IPS-NIHi7 (cell line): ENCODE results near the gene CHD6.

Experiments
- DNase-seq: peaks from one replicate; pipeline ENCODE4 v3.0.0; 2012; ENCODE audit warnings: mixed read lengths; ENCODE audit errors: extremely low spot score

Gene CHD6, protein sequence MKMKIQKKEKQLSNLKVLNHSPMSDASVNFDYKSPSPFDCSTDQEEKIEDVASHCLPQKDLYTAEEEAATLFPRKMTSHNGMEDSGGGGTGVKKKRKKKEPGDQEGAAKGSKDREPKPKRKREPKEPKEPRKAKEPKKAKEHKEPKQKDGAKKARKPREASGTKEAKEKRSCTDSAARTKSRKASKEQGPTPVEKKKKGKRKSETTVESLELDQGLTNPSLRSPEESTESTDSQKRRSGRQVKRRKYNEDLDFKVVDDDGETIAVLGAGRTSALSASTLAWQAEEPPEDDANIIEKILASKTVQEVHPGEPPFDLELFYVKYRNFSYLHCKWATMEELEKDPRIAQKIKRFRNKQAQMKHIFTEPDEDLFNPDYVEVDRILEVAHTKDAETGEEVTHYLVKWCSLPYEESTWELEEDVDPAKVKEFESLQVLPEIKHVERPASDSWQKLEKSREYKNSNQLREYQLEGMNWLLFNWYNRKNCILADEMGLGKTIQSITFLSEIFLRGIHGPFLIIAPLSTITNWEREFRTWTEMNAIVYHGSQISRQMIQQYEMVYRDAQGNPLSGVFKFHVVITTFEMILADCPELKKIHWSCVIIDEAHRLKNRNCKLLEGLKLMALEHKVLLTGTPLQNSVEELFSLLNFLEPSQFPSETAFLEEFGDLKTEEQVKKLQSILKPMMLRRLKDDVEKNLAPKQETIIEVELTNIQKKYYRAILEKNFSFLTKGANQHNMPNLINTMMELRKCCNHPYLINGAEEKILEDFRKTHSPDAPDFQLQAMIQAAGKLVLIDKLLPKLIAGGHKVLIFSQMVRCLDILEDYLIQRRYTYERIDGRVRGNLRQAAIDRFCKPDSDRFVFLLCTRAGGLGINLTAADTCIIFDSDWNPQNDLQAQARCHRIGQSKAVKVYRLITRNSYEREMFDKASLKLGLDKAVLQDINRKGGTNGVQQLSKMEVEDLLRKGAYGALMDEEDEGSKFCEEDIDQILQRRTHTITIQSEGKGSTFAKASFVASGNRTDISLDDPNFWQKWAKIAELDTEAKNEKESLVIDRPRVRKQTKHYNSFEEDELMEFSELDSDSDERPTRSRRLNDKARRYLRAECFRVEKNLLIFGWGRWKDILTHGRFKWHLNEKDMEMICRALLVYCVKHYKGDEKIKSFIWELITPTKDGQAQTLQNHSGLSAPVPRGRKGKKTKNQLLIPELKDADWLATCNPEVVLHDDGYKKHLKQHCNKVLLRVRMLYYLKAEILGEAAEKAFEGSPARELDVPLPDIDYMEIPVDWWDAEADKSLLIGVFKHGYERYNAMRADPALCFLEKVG (N-terminal part only)

DNA sequence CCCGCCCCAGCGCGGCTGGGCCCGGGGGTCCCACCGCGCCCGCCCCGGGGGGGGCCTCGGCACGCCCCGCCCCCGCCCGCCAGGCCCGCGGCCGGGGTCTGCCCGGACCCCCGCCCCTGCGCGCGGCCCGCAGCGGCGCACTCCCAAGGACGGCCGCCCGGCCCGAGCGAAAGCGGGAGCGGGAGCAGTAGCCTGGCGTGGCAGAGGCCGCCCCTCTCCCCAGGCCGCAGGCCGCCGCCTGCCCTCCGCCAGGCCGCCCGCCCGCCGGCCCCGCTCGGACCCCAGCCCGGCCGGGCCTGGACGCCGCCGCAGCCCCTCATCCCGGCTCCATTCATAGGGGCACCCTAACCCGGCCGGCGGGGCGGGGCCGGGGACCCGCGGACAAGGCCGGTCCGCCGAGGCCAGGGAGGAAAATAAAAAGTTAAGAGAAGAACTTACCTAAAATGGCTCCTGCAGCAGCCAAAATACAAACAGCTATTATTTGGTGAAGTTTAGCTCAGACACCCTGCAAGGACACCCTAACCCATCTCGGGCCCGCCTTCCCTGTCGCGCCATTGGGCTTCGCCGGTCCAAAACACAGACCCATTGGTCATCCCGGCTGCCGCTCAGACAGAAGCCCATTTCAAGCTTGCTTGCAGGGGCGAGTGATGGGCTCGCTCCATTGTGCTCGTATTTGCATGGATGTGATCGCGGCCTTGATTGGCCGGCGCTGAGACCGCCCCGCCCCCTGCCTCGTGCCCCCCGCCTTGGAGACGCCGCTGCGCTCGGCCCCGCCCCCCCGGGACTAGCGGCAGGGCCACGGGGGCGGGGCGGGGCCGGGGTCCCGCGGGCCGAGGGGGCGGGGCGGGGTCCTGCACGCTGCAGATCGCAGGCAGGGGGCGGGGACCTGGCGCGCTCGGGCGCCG lies at the start of gene CHD6:
Gene CHD6, minus strand, starts transcription at position 476 of the 905 bp plus-strand sequence. CDS start 67,040 bp downstream, outside the sequence.
- DNase-seq, result peak; percentile 96

DNA sequence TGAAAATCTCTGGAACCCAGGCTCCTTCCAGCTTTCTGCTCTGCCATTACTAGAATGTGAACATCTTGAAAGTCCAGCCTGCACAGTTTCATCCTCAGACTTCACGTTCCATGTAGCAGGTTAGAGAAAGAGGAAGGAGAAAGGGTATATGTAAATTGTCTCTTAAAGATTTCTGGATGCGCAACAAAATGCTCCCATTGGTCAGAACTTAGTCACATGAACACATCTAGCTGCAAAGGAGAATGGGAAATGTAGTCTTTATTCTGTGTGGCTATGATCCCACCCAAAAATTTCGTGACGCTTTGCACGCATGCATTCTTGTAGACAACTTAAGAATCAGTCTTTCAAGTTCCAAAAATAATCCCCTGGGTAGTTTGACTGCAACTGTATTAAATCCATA lies 46.4 kb upstream of the CHD6 start:
- DNase-seq, result no peak

DNA sequence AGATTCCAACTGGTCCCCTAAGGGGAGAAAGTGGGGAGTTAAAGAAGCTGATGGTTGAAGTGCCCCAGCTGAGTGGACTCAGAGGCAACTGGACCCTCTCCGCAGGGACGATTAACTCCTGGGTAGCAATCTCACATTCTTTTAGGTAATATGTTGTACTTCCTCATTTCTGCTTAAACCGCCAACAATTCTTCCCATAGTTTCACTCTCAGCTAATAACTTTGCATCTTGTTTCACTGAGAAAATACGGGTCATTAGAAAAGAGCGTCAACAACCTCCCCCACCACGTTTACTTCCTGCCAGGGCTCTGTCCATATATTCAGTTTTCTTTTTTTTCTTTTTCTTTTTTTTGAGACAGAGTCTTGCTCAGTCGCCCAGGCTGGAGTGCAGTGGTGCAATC lies 39.5 kb upstream of the CHD6 start:
- no peak for DNase-seq

DNA sequence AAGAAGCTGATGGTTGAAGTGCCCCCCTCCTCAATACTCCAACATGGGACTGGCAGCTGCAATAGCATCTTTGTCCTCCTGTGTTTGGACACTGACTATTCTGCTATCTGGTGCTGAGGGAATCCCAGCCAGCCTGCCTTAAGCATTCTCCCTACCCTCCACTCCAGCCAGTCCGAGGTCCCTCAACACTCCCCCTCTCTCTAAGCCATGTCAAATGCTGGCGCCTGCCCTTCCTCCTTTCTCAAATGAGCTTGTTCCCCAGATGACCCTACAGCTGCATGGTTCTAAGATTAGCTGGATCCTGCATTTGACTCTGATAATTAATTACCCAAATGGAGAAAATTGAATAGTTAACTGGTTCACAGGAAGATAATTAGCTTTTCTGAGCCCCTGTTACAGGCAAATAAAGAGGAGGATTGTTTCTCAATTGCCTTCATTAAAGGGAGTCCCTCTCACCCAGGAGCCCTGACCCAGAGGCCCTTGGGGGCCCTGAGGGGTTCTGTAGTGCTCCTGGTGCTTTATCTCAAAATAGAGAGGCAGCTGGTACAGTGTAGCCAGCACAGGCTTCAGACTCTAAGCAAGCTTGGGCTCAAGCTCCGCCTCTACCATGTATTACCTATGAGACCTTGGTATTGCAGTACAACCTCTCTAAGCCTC lies 37.9 kb upstream of the CHD6 start:
- no peak for DNase-seq

DNA sequence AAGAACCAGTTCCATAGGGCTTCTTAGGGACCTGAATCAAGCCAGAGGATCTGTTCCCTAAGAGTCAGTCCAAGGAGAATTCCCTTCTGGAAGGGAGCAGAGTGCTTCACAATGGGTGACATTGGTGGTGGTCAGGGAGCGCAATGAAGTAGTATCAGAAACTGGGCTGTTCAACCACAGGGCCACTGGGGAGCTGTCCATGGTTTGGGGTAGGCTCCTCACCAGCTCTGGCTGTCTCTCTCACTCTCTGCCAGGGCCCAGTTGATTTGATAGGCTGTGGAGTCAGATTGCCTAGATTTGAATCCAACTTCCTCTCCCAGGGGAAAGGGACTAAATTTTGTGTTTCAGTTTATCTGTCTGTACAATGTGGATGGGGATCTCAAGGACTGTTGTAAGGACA lies 36.7 kb upstream of the CHD6 start:
- peak; percentile 79 for DNase-seq

DNA sequence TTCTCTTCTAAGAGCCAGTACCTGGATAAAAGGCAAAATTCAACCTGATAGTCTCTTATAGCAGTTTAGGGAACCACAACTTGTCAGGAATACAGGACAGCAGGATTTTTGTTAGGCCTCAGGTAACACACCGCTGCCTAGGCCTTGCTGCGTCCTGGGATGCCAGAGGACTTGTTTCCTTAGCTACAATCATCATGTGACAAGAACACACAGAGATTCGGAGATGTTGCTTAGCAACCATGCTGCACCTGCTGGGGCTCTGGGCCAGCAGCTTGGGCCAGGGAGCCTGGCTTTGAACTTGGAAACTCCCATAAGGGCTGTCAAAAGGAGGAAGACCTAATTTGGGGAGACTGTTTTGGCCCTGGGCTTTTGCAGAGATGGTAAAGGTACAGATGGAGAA lies 36.1 kb upstream of the CHD6 start:
- DNase-seq, result no peak

DNA sequence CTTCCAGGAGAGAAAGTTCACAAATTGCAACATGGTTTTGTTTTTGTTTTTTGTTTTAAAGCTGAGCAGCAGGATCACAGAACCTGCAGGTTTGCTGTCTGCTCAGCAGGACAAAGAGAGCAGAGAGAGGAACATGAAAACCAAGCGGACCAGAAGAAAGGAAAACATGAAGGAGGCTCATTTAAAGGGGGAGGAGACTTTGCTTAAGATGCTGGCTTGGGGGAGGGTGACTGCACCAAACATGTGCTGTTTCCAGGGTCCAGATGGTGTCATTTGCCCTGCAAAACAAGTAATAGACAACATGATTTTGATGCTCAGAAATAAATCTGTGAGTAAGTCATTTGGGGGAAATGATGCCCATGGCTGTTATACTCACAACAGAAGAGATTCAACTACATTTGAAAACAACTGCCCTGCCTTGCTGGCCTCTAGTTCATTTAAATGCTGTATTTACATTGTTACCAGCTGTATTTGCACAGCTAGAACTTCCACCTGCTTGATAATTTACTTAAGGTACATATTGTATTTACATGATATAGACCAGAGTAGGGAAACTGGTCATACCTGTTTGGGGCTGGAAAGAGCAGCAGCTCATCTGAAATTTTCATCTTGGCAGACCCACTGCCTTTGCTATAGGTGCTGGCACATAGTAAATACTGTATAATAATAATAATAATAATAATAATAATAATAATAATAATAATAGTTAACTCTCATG lies 32.2 kb upstream of the CHD6 start:
- DNase-seq, result no peak

DNA sequence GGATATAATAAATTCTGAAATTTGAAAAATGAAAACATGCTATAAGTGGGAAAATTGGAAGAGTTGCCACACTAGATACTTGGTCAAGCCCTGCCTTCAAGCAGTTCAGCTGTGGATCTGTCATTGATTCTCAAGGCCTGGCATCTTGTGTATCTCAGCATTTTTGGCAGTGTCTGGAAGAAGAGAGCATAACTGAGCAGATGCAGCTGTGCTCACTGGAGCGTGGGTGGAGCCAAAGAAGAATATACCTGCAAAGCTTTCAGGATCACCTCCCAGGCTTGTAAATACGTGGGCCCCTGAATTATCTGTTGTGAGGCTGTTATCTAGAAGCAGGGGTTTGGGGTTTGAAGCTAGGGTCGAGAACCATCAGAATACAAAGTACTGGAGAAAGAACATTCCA lies 31.3 kb upstream of the CHD6 start:
- no peak for DNase-seq

DNA sequence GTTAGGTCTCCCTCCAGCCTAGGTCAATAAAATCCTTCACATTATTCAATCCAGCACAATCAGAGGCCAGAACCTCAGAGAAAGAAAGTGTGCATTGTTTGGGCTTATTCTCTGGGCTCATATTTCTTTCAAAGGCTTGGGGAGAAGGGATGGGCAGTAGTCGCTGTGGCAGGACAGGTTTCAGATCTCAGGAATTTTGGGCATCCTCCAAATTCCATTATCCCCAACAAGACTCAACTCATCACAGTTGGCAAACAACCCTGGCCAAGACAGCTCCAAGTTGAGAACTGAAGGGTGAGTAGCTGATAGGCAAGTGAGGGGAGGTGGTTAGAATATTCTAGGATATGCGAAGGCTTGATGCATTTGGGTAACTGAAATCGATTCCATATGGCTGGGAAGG lies 27.2 kb upstream of the CHD6 start:
- DNase-seq, result no peak

DNA sequence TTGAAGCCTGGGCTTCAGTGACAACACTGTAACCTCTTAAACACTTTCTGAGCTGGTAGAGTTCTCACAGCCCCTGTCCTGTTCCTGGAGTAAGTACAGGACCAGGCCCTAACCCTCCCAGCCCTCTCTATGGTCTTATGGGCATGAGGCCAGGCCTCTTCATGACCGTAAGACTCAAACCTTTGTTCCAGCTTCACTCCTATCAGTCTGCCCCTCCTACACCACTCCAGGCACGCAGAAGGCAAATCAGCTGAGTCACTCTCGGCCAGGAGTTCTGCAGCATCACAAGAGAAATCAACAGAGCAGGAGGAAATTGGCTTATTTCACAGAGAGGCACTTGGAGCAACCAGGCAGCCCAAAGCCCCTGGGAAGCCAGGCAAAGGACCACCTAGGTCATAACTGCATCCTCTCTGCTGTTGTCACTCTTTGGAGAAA lies 25.3 kb upstream of the CHD6 start:
- peak; percentile 54 for DNase-seq

DNA sequence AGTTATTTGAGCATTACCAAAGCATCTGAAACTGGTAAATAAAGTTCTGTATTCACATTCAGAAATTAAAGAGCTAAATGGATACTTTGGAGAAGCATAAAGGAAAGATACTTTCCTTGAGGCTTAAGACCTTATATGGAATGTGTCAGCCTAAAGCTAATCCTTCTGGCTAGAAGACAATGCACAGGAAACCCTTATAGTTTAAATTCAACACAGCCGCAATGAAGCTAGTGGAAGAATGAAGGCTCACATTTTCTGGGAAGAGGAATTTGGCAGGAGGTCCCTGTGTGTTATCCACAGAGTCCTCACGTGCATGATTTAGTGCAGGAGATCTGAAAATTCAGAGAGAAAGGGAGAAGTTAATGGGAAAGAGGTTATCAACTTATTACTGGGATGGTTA lies 21.5 kb upstream of the CHD6 start:
- no peak for DNase-seq

DNA sequence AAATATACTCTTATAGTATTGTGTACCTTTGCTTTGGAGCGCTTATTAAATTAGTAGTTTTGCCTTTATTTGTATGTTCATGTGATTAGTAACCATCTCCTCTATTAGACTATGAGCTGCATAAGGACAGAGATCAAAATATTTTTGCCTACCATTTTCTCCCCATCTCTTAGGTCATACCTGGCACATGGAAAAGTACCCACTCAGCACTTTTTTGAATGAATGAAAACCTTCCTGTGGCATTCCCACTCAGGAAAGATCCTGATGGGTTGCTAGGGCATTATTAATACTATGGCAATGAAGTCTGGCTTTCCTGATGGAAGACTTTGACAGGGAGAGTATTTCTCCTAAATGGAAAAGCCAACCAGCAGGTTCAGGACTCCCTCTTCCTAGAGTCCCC lies 20.3 kb upstream of the CHD6 start:
- no peak for DNase-seq

DNA sequence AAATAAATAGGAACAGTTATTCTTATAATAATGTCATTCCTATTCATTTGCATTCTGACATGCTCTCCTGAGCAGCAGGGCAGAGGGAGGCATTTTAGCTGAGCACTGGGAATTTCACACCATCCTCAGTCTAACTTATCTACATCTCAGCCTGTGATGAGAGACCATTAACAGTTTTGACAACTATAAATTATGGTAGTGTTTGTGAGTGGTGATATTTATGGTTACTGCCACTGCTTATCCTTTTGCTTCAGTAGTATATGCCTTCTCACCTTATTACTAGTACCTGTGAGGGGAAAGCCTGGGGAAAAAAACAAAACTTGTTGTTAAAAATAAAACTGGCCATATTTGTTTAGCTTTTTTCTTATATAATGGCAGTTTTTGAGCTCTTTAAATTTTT lies 17.0 kb upstream of the CHD6 start:
- DNase-seq, result no peak

DNA sequence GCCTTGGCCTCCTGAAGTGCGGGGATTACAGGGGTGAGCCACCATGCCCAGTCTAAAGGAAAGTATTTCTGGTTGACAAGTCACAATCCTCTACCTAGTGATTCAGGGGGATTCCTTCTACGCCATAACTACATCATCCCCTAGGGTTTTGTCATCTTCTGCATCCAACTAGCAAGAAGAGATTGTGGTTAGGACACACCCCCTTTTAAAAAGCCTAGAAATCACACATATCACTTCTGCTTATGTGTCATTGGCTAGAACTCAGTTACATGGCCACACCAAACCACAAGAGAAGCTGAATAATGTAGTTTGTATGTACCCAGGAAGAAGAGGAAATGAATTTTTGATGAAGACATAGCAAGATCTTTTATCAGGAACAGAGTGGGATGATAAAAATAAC lies 14.7 kb upstream of the CHD6 start:
- DNase-seq, result no peak

DNA sequence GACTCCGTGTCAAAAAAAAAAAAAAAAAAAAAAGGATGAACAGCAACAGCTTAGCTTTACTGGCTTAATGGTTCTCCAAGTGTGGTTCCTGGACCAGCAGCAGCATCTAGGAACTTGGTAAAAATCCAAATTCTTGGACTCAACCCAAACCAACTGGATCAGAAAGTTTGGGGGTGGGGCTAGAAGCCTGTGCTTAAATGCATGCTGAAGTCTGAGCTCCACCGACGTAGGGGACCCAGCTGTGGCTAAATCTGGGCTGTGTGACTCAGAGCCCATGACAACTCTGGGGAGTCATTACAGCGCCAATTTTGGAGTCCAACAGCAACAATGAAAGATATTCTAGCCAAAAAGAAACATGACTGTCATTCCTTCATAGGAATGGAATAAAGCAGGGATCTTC lies 13.6 kb upstream of the CHD6 start:
- no peak for DNase-seq

DNA sequence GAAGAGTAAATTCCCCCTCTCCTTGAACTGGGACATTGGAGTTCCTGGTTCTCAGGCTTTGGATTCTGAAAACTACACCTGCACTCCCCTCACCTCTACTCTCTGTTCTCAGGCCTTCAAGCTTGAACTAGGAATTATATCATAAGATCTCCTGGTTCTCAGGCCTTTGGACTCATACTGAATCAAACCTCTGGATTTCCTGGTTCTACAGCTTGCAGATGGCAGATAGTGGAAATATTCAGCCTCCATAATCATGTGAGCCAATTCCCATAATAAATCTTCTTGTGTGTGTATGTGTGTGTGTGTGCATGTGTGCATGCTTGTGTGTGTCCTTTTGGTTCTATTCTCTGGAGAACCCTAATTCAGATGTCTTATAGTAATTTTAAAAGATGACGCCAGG lies 12.7 kb upstream of the CHD6 start:
- DNase-seq, result no peak

DNA sequence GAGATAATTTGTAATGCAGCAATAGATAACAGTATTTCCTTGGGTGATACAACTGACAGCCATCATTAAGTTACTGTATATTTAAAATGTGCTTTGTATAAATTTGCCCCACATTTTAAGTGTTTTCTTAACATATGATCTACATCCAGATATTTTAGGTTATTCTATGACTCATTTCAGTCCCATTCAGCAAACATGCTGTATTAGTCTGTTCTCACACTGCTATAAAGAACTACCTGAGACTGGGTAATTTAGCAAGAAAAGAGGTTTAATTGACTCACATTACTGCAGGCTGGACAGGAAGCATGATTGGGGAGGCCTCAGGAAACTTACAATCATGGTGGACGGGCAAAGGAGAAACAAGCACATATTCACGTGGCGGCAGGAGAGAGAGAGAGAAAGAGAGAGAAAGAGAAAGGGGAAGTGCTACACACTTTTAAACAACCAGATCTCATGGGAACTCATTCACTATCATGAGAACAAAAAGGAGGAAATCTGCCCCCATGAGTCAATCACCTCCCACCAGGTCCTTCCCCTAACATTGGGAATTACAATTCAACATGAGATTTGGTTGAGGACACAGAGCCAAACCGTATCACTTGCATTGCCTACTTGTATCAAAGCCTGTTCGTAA lies 9.6 kb upstream of the CHD6 start:
- no peak for DNase-seq

DNA sequence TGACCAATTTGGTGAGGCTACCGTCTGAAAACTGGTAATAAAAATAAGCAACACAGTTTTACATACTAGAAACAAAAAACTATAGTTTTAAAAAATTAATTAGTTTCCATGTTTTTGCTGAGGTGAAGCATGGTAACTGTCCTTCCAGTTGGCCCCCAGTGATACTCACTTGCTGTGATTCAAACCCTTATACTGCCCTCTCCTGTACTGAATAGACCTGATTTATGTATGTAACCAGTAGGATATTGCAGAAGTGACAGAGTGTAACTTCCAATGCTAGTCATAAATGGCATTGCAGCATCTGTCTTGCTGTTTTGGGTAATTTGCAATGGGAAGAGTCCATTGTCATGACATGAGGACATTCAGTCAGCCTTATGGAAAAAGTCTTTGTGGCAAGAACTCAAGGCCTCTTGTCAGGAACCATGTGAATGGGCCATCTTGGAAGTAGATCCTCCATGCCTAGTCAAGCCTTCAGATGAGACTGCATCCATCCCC lies 8.9 kb upstream of the CHD6 start:
- DNase-seq, result no peak
